ENCODE measurements around the gene RNF213.

Gene RNF213

DNA sequence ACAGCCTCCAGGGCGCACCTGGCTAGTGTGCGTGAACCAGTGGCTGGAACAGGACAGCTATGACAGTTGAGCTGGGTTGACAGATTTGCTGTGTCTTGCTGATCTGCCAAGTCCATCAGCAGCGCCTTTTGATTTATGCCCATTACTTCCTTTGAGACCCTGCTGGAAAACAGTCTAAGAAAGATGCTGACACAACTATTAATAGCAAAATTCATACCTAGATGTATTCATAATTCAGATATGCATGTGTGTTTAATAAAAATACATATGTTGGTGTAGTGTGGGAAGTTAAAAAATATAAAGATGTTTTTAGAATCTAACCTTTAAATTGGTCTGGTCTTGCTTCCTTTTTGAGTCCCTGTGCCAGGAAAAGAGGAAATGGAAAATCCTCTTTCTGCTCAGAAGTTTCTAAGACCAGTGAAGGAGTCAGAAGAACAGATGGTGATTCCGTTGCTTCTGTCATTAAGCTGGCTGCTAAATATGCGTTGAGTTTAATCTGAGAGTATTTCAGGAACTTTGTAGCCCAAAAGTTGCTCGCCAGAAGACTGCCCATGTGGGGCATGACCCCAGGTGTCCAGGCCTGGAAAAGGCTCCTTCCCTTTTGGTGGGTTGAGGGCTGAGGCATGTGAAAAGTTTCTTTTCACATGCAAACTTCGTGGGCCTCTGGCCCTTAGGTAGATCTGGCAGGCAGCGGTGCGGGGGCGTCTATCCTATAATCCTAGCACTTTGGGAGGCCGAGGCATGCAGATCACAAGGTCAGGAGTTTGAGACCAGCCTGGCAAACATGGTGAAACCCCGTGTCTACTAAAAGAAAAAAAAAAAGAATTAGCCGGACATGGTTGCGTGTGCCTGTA is 114.3 kb downstream of the RNF213 start:
- DNase-seq = no peak

- DNase-seq = no peak
Observed at GRCh38 chr17:80376531-80376930, 115.9 kb downstream of the RNF213 start.

GRCh38 chr17:80377798-80378197 is 117.1 kb downstream of the RNF213 start:
- no peak for DNase-seq

GRCh38 chr17:80379348-80379747 is 118.7 kb downstream of the RNF213 start:
- DNase-seq = no peak

- DNase-seq = no peak
Observed at GRCh38 chr17:80380068-80380467, 119.4 kb downstream of the RNF213 start.

DNA sequence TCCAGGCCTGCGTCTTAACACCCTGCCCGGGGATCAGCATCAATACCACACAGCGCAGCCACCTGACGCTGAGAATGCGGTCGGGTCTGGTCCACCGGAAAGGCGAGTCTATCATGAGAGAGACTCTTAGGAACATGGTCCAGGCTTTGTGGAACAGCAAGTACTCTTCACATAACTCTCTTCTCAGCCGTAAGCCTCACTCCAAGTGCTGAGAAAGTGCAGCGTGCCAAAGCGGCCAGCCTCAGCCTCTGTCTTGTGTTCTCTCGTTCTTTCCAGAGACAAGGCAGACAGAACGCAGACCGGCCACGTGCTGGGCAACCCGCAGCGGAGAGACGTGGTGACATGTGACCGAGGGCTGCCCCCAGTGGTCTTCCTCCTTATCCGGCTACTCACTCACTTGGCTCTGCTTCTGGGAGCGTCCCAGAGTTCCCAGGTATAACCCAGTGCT is 119.9 kb downstream of the RNF213 start:
- DNase-seq = no peak

GRCh38 chr17:80381416-80381923 is 120.8 kb downstream of the RNF213 start:
- no peak for DNase-seq

- no peak for DNase-seq
Observed at GRCh38 chr17:80382446-80382845, 121.8 kb downstream of the RNF213 start.

DNA sequence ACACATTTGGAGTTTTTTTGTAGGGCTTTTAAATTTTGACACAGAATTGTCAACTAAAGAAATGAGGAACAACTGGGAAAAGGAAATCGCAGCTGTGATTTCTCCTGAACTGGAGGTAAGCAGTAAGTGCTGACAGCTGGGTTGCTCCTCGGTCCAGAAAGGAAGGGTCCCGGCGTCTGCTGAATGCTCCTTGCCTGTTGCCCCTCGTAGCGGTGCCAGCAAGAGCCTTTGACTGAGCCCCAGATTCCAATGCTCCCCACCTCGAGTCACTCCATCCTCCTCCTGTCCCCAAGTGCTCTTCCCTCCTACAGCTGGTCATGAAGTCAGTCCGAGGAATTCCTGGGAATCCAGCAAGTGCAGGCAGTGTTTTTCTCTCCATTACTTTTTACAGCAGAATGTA is 122.3 kb downstream of the RNF213 start:
- no peak for DNase-seq

- DNase-seq = no peak
Observed at GRCh38 chr17:80384078-80384960, 123.7 kb downstream of the RNF213 start.

DNA sequence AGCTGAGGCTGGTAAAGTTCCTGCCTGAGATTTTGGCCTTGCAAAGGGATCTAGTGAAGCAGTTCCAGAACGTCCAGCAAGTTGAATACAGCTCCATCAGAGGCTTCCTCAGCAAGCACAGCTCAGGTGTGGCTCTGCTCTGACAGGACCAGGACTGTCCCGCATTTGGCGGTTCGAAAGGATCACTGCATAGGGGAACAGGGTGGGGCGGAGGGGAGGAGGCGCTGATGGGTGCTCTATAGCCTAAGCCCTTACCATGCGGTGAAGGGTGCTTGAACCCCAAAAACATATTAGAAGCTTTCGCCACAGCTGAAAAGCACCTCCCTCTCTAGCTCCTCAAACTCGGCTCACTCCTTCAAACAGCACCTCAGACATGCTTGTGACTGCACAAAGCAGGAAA is 124.4 kb downstream of the RNF213 start:
- DNase-seq = no peak

- no peak for DNase-seq
Observed at GRCh38 chr17:80386341-80386740, 125.7 kb downstream of the RNF213 start.

DNA sequence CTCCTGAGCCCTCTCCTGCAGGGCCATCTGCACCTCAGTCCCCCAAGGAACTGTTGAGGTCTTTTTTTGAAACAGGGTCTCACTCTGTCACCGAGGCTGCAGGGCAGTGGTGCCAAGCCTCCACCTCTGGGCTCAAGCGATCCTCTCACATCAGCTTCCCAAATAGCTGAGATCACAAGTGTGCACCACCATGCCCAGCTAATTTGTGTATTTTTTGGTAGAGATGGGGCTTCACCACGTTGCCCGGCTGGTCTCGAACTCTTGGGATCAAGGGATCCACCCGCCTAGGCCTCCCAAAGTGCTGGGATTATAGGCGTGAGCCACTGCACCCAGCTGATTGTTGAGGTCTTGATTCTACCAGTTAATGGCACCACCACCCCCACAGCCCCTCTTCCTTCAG is 126.4 kb downstream of the RNF213 start:
- DNase-seq = no peak

GRCh38 chr17:80388175-80388574 is 127.5 kb downstream of the RNF213 start:
- DNase-seq = no peak

GRCh38 chr17:80388601-80389000 is 127.9 kb downstream of the RNF213 start:
- no peak for DNase-seq

GRCh38 chr17:80389011-80389995 is 128.7 kb downstream of the RNF213 start:
- no peak for DNase-seq

DNA sequence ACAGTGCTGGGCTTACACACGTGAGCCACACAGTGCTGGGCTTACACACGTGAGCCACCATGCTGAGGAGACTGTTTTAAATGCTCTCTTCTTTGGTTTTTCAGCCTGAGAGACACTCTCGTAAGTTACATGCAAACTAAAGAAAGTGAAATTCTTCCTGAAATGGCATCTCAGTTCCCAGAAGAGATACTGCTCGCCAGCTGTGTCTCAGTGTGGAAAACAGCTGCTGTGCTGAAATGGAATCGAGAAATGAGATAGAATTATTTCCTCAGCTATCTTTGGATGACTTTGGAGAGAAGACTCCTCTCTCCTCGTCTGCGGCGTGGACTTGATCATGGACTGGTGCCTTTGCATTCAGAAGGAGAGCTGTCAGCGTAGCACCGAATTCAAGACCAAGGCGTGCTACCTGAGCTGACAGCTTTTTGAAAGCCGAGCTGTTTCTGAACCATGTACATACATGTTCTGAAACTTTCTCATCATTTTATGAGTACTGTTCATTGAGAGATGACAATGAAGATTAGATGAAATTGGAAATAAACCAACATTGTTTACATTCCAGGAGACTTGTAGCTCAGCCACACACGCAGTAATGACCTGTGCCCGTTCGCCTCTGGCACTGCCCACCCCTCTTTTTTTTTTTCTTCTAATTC is 132.7 kb downstream of the RNF213 start:
- no peak for DNase-seq

DNA sequence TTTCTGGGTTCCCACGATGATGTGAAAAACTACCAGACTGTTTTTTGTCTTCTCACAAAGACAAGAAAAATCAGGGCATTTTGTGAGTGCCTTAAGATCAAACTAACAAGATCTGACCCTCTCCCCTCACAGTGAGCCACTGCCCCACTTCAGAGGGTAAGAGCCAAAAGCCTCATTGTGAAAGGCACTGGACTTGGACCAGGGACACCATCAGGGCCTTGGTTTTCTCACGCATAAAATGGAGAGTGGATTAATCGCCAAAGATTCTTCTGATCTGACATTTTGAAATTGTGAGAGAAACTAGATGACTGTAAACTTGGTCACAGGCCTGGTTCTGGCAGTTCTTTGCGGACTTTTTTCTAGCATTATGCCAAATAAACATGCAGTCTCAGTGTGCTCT is 133.3 kb downstream of the RNF213 start:
- no peak for DNase-seq

- no peak for DNase-seq
Observed at GRCh38 chr17:80394629-80395216, 134.1 kb downstream of the RNF213 start.

DNA sequence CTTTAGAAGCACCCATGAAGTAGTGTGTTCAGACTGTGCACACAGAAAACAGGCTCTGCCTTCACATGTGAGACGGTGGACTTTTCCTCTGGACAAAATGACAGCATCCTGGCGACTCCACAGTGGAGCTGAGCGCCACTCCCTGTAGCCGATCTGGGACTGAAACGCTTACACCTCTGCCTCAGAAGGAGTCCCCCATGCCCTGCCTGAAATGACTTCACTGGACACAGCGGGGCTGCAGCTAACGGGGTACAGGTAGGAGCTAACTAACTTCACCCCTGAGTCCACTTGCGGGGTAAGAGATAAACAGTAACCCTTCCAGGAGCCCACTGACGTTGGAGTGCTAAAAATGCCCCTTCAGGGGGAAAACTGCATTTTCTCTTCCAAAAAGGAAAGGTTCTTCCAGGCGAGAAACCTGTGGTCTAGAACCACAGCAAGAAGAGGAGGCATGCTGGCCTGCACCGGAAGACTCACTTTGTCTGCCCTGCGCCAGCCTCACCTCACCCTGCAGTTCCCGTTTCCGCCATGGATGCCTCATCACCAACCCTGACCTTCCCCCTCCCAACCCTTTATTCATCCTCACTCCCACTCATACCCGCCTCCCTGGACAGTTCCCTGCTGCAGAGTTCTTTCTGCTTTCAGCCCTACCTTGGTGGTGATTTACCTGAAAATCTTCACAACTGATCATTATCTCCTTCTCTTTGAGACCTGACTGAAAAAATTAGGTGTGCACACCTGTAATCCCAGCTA is 134.9 kb downstream of the RNF213 start:
- no peak for DNase-seq
